Measurements from ENCODE around the gene GREB1L.
A peak's percentile ranks its signal among the peaks of the same experiment; 100 is the strongest.

GREB1L gene

GRCh38 chr18:21479721-21480120, 237.7 kb downstream of the GREB1L start:
- Histone ChIP-seq H3K79me2 (ENCODE audit: low read length) (no peaks in the 10 kb centered on the region), H4K20me1 (ENCODE audit: insufficient read depth, low read length) (no peaks in the 10 kb centered on the region), H3K4me2 (ENCODE audit: low read length) (no peak overlapping the region), H3K4me1 (ENCODE audit: low read length) (peaks cover 6% of the 10 kb centered on the region), H3K36me3 (replicated peaks; ENCODE audit: low read depth, low read length) (no peaks in the 10 kb centered on the region), H3K27me3 (ENCODE audit: low read depth, low read length) (no peaks in the 10 kb centered on the region), H3K27ac (ENCODE audit: low read length) (no peak overlapping the region), H3K9me3 (ENCODE audit: insufficient read depth, low read length) (no peaks in the 10 kb centered on the region), H3K9ac (ENCODE audit: low read length) (no peak overlapping the region), H3K4me3 (ENCODE audit: low read length) (no peak overlapping the region), H2AFZ (ENCODE audit: low read depth, low read length) (no peak overlapping the region)
- TF ChIP-seq CTCF (IDR thresholded peaks at IDR 0.05; ENCODE audit: low read depth, low read length): no peak
- no peak for TF ChIP-seq EZH2phosphoT487 (IDR thresholded peaks at IDR 0.05; ENCODE audit: low read depth)

- Histone ChIP-seq H3K4me1 (ENCODE audit: low read length) (peaks cover 18% of the 10 kb centered on the region), H3K36me3 (replicated peaks; ENCODE audit: low read depth, low read length) (no peaks in the 10 kb centered on the region), H2AFZ (ENCODE audit: low read depth, low read length) (no peak overlapping the region), H3K79me2 (ENCODE audit: low read length) (no peaks in the 10 kb centered on the region), H3K9ac (ENCODE audit: low read length) (no peak overlapping the region), H3K4me2 (ENCODE audit: low read length) (no peak overlapping the region), H3K27me3 (ENCODE audit: low read depth, low read length) (no peaks in the 10 kb centered on the region), H3K4me3 (ENCODE audit: low read length) (no peak overlapping the region), H4K20me1 (ENCODE audit: insufficient read depth, low read length) (no peaks in the 10 kb centered on the region), H3K27ac (ENCODE audit: low read length) (no peak overlapping the region), H3K9me3 (ENCODE audit: insufficient read depth, low read length) (no peaks in the 10 kb centered on the region)
- TF ChIP-seq EZH2phosphoT487 (IDR thresholded peaks at IDR 0.05; ENCODE audit: low read depth): no peak
- TF ChIP-seq CTCF (IDR thresholded peaks at IDR 0.05; ENCODE audit: low read depth, low read length): no peak
Measured at GRCh38 chr18:21481739-21482138, 239.7 kb downstream of the GREB1L start.

- Histone ChIP-seq H3K4me3 (ENCODE audit: low read length) (no peak overlapping the region), H3K79me2 (ENCODE audit: low read length) (no peaks in the 10 kb centered on the region), H3K27me3 (ENCODE audit: low read depth, low read length) (no peaks in the 10 kb centered on the region), H3K36me3 (replicated peaks; ENCODE audit: low read depth, low read length) (no peaks in the 10 kb centered on the region), H3K9me3 (ENCODE audit: insufficient read depth, low read length) (no peaks in the 10 kb centered on the region), H3K27ac (ENCODE audit: low read length) (no peak overlapping the region), H3K4me2 (ENCODE audit: low read length) (no peak overlapping the region), H3K4me1 (ENCODE audit: low read length) (peaks cover 18% of the 10 kb centered on the region), H4K20me1 (ENCODE audit: insufficient read depth, low read length) (no peaks in the 10 kb centered on the region), H2AFZ (ENCODE audit: low read depth, low read length) (no peak overlapping the region), H3K9ac (ENCODE audit: low read length) (no peak overlapping the region)
- no peak for TF ChIP-seq CTCF (IDR thresholded peaks at IDR 0.05; ENCODE audit: low read depth, low read length)
- TF ChIP-seq EZH2phosphoT487 (IDR thresholded peaks at IDR 0.05; ENCODE audit: low read depth): no peak
Measured at GRCh38 chr18:21483051-21483450, 241.0 kb downstream of the GREB1L start.

GRCh38 chr18:21484851-21485636, 243.0 kb downstream of the GREB1L start:
- Histone ChIP-seq H3K27me3 (ENCODE audit: low read depth, low read length) (no peaks in the 10 kb centered on the region), H3K27ac (ENCODE audit: low read length) (no peak overlapping the region), H3K4me3 (ENCODE audit: low read length) (peak overlapping the region; percentile 50)

More at GRCh38 chr18:21484851-21485636, 243.0 kb downstream of the GREB1L start:
- H3K4me1 ChIP-seq (ENCODE audit: low read length): peaks cover 18% of the 10 kb centered on the region
- no peaks in the 10 kb centered on the region for H3K9me3 ChIP-seq (ENCODE audit: insufficient read depth, low read length)
- H3K4me2 ChIP-seq (ENCODE audit: low read length): peak overlapping the region; percentile 67
- no peaks in the 10 kb centered on the region for H4K20me1 ChIP-seq (ENCODE audit: insufficient read depth, low read length)
- no peaks in the 10 kb centered on the region for H3K79me2 ChIP-seq (ENCODE audit: low read length)
- peak overlapping the region; percentile 77 for H2AFZ ChIP-seq (ENCODE audit: low read depth, low read length)
- no peak overlapping the region; the same call in 1 of the 2 replicates for H3K9ac ChIP-seq (ENCODE audit: low read length)
- TF ChIP-seq CTCF (IDR thresholded peaks at IDR 0.05; ENCODE audit: low read depth, low read length) (no peak), EZH2phosphoT487 (IDR thresholded peaks at IDR 0.05; ENCODE audit: low read depth) (no peak)
- H3K36me3 ChIP-seq (replicated peaks; ENCODE audit: low read depth, low read length): no peaks in the 10 kb centered on the region

Data from OCI-LY3 (cell line).